ENCODE results near the gene PSTPIP1.

DNA sequence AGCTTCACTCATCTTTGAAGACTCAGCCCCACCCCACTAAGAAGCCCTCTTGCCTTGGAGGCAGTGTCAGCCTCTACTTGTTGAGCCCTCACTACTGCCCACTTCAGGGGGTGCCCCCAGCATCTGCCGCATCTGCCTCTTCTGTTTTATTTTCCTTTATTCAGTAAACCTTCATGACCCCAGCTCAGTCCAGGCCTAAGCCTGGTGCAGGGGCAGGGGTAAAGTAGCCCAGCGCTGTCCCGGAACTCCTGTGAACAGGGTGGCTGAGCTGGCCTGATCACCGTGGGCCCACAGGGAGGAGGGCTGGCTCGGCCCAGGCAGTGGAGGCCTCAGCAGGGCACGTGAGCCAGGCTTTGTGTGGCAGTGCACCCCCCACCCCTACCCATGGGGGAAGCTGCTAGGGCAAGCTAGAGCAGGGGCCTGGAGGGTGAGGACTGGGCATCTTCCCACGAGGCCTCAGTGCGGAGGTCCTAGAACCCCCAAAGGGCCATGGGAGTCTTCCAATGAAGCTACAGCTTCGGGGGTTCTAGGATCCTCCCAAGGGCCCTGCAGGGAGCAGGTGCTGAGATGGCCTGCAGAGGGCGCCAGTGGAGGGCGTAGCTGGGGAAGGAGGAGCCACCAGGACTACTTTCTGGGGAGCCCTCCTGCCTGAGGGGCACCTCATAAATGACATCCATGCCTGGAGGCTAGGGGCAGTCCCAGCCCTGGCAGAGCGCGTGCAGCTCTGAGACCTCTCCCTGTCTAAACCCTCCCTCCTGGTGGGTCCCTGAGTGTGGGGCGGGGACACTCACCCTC lies 40.0 kb downstream of the PSTPIP1 start:
- TF ChIP-seq JUNB (IDR thresholded peaks at IDR 0.05) (no peak), EP300 (IDR thresholded peaks at IDR 0.05) (no peak), RCOR1 (IDR thresholded peaks at IDR 0.05; ENCODE audit: low read depth, low read length) (no peak), RFX5 (IDR thresholded peaks at IDR 0.05) (no peak), POLR2AphosphoS2 (conservative IDR thresholded peaks at IDR 0.05; ENCODE audit: low read length) (no peak), POLR2A (IDR thresholded peaks at IDR 0.05; ENCODE audit: low read length) (no peak), TP53 (CRISPR knock-in tag; IDR thresholded peaks at IDR 0.05) (no peak), JUN (IDR thresholded peaks at IDR 0.05) (no peak), CEBPB (IDR thresholded peaks at IDR 0.05) (no peak), GATA3 (IDR thresholded peaks at IDR 0.05; ENCODE audit: borderline replicate concordance) (no peak), MYC (IDR thresholded peaks at IDR 0.05; ENCODE audit: borderline replicate concordance, low read length) (no peak)
- TF ChIP-seq, protein P1, sequence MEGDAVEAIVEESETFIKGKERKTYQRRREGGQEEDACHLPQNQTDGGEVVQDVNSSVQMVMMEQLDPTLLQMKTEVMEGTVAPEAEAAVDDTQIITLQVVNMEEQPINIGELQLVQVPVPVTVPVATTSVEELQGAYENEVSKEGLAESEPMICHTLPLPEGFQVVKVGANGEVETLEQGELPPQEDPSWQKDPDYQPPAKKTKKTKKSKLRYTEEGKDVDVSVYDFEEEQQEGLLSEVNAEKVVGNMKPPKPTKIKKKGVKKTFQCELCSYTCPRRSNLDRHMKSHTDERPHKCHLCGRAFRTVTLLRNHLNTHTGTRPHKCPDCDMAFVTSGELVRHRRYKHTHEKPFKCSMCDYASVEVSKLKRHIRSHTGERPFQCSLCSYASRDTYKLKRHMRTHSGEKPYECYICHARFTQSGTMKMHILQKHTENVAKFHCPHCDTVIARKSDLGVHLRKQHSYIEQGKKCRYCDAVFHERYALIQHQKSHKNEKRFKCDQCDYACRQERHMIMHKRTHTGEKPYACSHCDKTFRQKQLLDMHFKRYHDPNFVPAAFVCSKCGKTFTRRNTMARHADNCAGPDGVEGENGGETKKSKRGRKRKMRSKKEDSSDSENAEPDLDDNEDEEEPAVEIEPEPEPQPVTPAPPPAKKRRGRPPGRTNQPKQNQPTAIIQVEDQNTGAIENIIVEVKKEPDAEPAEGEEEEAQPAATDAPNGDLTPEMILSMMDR (IDR thresholded peaks at IDR 0.05): peak; percentile 61
- TF ChIP-seq, protein P2, sequence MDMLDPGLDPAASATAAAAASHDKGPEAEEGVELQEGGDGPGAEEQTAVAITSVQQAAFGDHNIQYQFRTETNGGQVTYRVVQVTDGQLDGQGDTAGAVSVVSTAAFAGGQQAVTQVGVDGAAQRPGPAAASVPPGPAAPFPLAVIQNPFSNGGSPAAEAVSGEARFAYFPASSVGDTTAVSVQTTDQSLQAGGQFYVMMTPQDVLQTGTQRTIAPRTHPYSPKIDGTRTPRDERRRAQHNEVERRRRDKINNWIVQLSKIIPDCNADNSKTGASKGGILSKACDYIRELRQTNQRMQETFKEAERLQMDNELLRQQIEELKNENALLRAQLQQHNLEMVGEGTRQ (IDR thresholded peaks at IDR 0.05): no peak
